Psoas muscle (tissue), 8 donors: ENCODE data around the gene HID1. TPM values are rescaled to one million over a fixed set of nuclear protein-coding genes. Genes with fewer than 3 reads are reported as not detected.
A peak's percentile ranks its signal among the peaks of the same experiment; 100 is the strongest.

Experiments
- ATAC-seq, 4 donors: fragments of 200-7000 bp; cut with Tn5 transposase; one replicate each; pipeline ENCODE4 v1.9.1; 2020; ENCODE audit warnings: moderate library complexity in 3 of 4, mild to moderate bottlenecking in 2 of 4
- DNase-seq, 2 donors: peaks; one replicate each; pipeline ENCODE4 v3.0.0-alpha.2; 2020
- H3K27ac ChIP-seq: fragments of 200-600 bp; one replicate; pipeline ENCODE4 v1.8.0; 2022
- H3K27me3 ChIP-seq, 3 donors: fragments of 200-600 bp in 1 of 3; one replicate each; pipeline versions ENCODE4 v1.6.1 to v1.8.0; 2013 to 2022; ENCODE audit warnings: low read length in 2 of 3, mild to moderate bottlenecking in 2 of 3, moderate library complexity in 1 of 3; ENCODE audit not compliant: insufficient read depth in 3 of 3
- H3K36me3 ChIP-seq, 2 donors: fragments of 200-600 bp in 1 of 2; one replicate each; pipeline versions ENCODE4 v1.6.1 to v1.8.0; 2013 to 2022; ENCODE audit warnings: low read depth in 1 of 2, mild to moderate bottlenecking in 1 of 2, moderate library complexity in 1 of 2; ENCODE audit not compliant: insufficient read depth in 1 of 2
- H3K4me1 ChIP-seq: fragments of 200-600 bp; one replicate; pipeline ENCODE4 v1.8.0; 2022
- H3K4me3 ChIP-seq: fragments of 200-600 bp; one replicate; pipeline ENCODE4 v1.8.0; 2022; ENCODE audit warnings: mild to moderate bottlenecking
- H3K9me3 ChIP-seq: fragments of 200-600 bp; one replicate; pipeline ENCODE4 v1.8.0; 2022
- CTCF ChIP-seq: fragments of 200-600 bp; IDR thresholded peaks from one replicate; pipeline ENCODE4 v1.8.0; 2022; ENCODE audit warnings: antibody characterized with exemption
- WGBS, 3 donors: extraction: QIAGEN DNeasy Blood & Tissue Kit; methylation state at CpG; one replicate each; pipeline versions ENCODE4 v1.1.6 to v1.1.7; 2013; 5-methylcytosine and 5-hydroxymethylcytosine counted together
- intact Hi-C, 2 donors: fragments of 100-400 bp; cut with DNase I; formaldehyde crosslinking; loops; one replicate each; pipeline versions ENCODE4 v1.11.0 to v1.14.2; 2022
- polyA plus RNA-seq, 3 donors: library from polyadenylated mRNA; stranded (reverse); fragments of 200-250 nt; gene quantifications; one replicate each; pipeline ENCODE4 v1.2.3, GENCODE V29; 2013
- total RNA-seq, 4 donors: library from RNA; stranded (reverse); fragmentation: NEBNext Ultra II Directional in 2 of 4; extraction: Animal tissue kit (Norgen Biotek cat#: 25700) in 2 of 4; gene quantifications; one replicate each; pipeline versions ENCODE4 v1.2.1 to v1.2.4, GENCODE V29; 2021 to 2023
- donor health status: healthy with polysubstance abuse.
- donor health status: DM: no; HTN: no; CAD: no; lungs with moderate emphysema.
- donor health status: Bipolar disorder and iron deficiency.
- donor health status: healthy.
- donor health status: DM: yes; HTN: yes; CAD: no.
- donor health status: DM: no; HTN: no; CAD: no.
- donor health status: DM: no; HTN: no; CAD: no.
- donor health status: DM: yes; HTN: yes; CAD: no.

Gene HID1
- total and polyA plus RNA-seq, 7 donors: 1.7 to 10.4 (median 2.6) TPM

- intact Hi-C loops: no loop called here
- peak overlapping the region; percentile 68 for H3K4me3 ChIP-seq
- peaks cover 0 to 41% (median 3%) of the 10 kb centered on the region in 3 donors for H3K27me3 ChIP-seq
- DNase-seq (peak; percentile 74 to 80), ATAC-seq (peak; percentile 78 to 85 (median 82))
- peaks cover 5% of the 10 kb centered on the region for H3K4me1 ChIP-seq
- no peaks in the 10 kb centered on the region for H3K36me3 ChIP-seq
- no peak for TF ChIP-seq CTCF
- peak overlapping the region; percentile 71 for H3K27ac ChIP-seq
- no peaks in the 10 kb centered on the region for H3K9me3 ChIP-seq
- WGBS, 3 donors: 0 to 1% (median 1%) methylated on average over 33 to 61 of the region's 61 CpGs
These were observed 9.6 kb upstream of the HID1 start for GRCh38 chr17:74981979-74982662.

DNA sequence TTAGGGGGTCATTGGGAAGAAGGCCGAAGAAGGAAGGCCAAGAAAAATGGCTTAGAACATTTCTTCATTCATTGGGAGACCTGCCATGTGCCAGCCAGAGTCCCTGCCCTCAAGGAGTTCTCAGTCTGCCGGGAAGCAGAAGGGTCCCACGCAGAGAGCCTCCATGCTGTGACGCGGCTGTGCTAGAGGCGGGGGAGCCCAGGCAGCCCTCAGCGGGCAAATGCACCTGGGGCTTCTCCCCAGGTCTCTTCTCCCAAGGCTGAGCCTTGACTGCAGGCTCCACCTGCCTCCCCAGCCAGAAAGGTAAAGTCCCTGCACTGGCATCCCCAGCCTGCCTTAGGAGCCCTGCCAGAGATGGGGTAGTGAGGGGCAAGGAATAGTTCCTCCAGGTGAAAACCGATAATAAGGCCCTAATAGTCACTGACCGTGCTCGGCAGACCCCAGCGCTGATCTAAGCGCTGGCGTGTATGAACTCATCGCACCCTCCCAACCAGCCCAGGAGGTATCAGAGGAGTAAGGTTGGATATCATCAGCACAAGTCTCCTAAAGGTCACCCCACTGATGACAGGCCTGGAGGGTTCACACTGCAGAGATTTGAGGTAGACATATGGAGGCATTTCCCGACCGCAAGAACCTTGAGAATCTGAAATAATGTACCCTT is 8.9 kb upstream of the HID1 start:
- intact Hi-C loops: no loop called here
- Histone ChIP-seq H3K4me1 (no peaks in the 10 kb centered on the region), H3K27ac (peak overlapping the region; percentile 71), H3K9me3 (no peaks in the 10 kb centered on the region), H3K27me3 (peaks cover 0 to 41% (median 3%) of the 10 kb centered on the region in 3 donors), H3K4me3 (peak overlapping the region; percentile 68), H3K36me3 (no peaks in the 10 kb centered on the region)
- no peak for TF ChIP-seq CTCF
- WGBS, 3 donors: 55 to 63% (median 58%) methylated on average over 16 of the region's 16 CpGs
- ATAC-seq: peak in 2 of 4 donors; percentile 5
- DNase-seq: no peak

GRCh38 chr17:74979408-74980146 is 7.0 kb upstream of the HID1 start:
- no peak for TF ChIP-seq CTCF
- H3K4me3 ChIP-seq: no peak overlapping the region
- ATAC-seq (no peak), DNase-seq (no peak)
- WGBS, 3 donors: 78 to 83% (median 80%) methylated on average over 17 of the region's 17 CpGs
- no peaks in the 10 kb centered on the region for H3K4me1 ChIP-seq
- no peaks in the 10 kb centered on the region for H3K9me3 ChIP-seq
- peaks cover 0 to 36% (median 4%) of the 10 kb centered on the region in 3 donors for H3K27me3 ChIP-seq
- H3K36me3 ChIP-seq: no peaks in the 10 kb centered on the region
- intact Hi-C loops: no loop called here
- H3K27ac ChIP-seq: no peak overlapping the region

DNA sequence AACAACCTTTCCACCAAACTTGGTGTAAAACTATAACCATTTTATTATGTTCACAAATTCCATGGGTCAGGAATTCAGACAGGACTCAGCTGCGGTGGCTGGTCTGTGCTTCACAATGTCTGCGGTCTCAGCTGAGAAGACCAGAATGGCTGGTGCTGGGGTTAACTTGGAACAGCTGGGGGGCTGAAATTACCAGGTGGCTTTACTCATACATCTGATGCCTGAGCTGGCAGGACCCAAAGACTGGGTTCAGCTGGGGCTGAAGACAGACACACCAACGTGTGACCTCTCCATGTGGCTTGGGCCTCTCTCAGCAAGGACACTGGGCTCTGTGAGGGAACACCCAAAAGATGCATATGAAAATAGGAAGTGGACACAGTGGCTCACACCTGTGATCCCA is 5.7 kb upstream of the HID1 start:
- no peak for ATAC-seq
- intact Hi-C loops: no loop called here
- DNase-seq: no peak
- Histone ChIP-seq H3K4me3 (no peak overlapping the region), H3K9me3 (no peaks in the 10 kb centered on the region), H3K27ac (no peak overlapping the region), H3K27me3 (peaks cover 0 to 48% (median 5%) of the 10 kb centered on the region in 3 donors), H3K4me1 (no peaks in the 10 kb centered on the region), H3K36me3 (no peaks in the 10 kb centered on the region)
- TF ChIP-seq CTCF: no peak
- 50 to 55% (median 54%) methylated on average over 3 of the region's 3 CpGs for WGBS, 3 donors
